GM12878 (cell line): ENCODE data around the gene SQOR. TPM values are rescaled to one million over a fixed set of nuclear protein-coding genes. Genes with fewer than 3 reads are reported as not detected.

ENCODE experiments used
- ATAC-seq: fragments of 200-7000 bp; cut with Tn5 transposase; 3 replicates; pipeline ENCODE4 v1.9.1; 2020; ENCODE audit warnings: mild to moderate bottlenecking, moderate library complexity
- BruUV-seq: library from RNA; stranded (reverse); fragments of 400-500 nt; replicated peaks from 2 replicates; lab custom pipeline; 2021; lab: Mats Ljungman, UMichigan
- CTCF ChIA-PET: fragments of 300-600 bp; sonication (Branson Sonifier 250); formaldehyde crosslinking; extraction: SDS; loops from one replicate; lab custom pipeline; 2021; ENCODE audit warnings: inconsistent platforms; lab: Yijun Ruan, JAX
- POLR2A ChIA-PET: fragments of 350-600 bp; formaldehyde crosslinking; extraction: SDS; loops from one replicate; lab custom pipeline; 2021; ENCODE audit warnings: inconsistent platforms; lab: Charles Lee
- RAD21 ChIA-PET: fragments of 300-600 bp; sonication (Branson Sonifier 250); formaldehyde crosslinking; loops from one replicate; lab custom pipeline; 2023; ENCODE audit warnings: antibody characterized with exemption; ENCODE audit not compliant: unreplicated experiment; lab: Charles Lee
- SMC1A ChIA-PET: fragments of 300-600 bp; sonication (Branson Sonifier 250); formaldehyde crosslinking; loops from one replicate; lab custom pipeline; 2023; ENCODE audit not compliant: unreplicated experiment, uncharacterized antibody; lab: Charles Lee
- DNase-seq: peaks from one replicate; pipeline ENCODE4 v3.0.0-alpha.2; 2011; ENCODE audit warnings: low read depth, low spot score
- FAIRE-seq: peaks from 3 replicates; lab custom pipeline; 2011; peaks lifted over from hg19 to GRCh38; lab: Jason Lieb, UNC
- H2AFZ ChIP-seq: 2 replicates; pipeline ENCODE4 v1.6.0; 2011; ENCODE audit warnings: low read depth, low read length, control low read depth; ENCODE audit not compliant: control insufficient read depth
- H3K27ac ChIP-seq: 2 replicates; pipeline ENCODE4 v1.5.1; 2011; ENCODE audit warnings: control low read depth; ENCODE audit not compliant: control insufficient read depth, insufficient read depth
- H3K27me3 ChIP-seq, 2 experiments: replicated peaks in 1 of 2; 2 replicates each; pipeline versions ENCODE4 v1.6.0 to v1.6.1; 2011; ENCODE audit warnings: low read length in 1 of 2; ENCODE audit not compliant: control insufficient read depth in 2 of 2, insufficient read depth in 2 of 2
- H3K36me3 ChIP-seq, 2 experiments: 2 replicates each; pipeline ENCODE4 v1.5.1; 2011; ENCODE audit warnings: low read length in 1 of 2; ENCODE audit not compliant: control insufficient read depth in 2 of 2, insufficient read depth in 2 of 2
- H3K4me1 ChIP-seq: 2 replicates; pipeline ENCODE4 v1.6.1; 2011; ENCODE audit warnings: mild to moderate bottlenecking, low read length, moderate library complexity, mixed read lengths; ENCODE audit not compliant: control insufficient read depth, insufficient read depth
- H3K4me2 ChIP-seq: 2 replicates; pipeline ENCODE4 v1.6.0; 2011; ENCODE audit warnings: control low read depth; ENCODE audit not compliant: control insufficient read depth, insufficient read depth
- H3K4me3 ChIP-seq: fragments of 200-600 bp; sonication (generic); 2 replicates; pipeline ENCODE4 v1.5.1; 2016
- H3K79me2 ChIP-seq: 2 replicates; pipeline ENCODE4 v1.6.0; 2011; ENCODE audit warnings: low read length; ENCODE audit not compliant: control insufficient read depth, insufficient read depth
- H3K9ac ChIP-seq: 2 replicates; pipeline ENCODE4 v1.8.0; 2011; ENCODE audit warnings: low read length, control low read depth, mixed read lengths; ENCODE audit not compliant: control insufficient read depth, insufficient read depth
- H3K9me3 ChIP-seq: replicated peaks from 3 replicates; pipeline ENCODE4 v1.5.1; 2011; ENCODE audit warnings: mild to moderate bottlenecking, low read length; ENCODE audit not compliant: control insufficient read depth, insufficient read depth
- H4K20me1 ChIP-seq: 2 replicates; pipeline ENCODE4 v1.6.0; 2011; ENCODE audit not compliant: control insufficient read depth, insufficient read depth
- BHLHE40 ChIP-seq, 2 experiments: fragments of 450-650 bp in 1 of 2; IDR thresholded peaks; 2 replicates each; pipeline ENCODE4 v1.6.1; 2011 to 2017; ENCODE audit warnings: low read depth in 2 of 2, borderline replicate concordance in 1 of 2, improper control_type of control experiment in 1 of 2, low read length in 1 of 2, mild to moderate bottlenecking in 1 of 2
- EGR1 ChIP-seq, 2 experiments: IDR thresholded peaks; 1 replicate in 1 of 2; 2 replicates in 1 of 2; pipeline ENCODE4 v1.6.1; 2011 to 2012; ENCODE audit warnings: low read depth in 2 of 2, low read length in 2 of 2, borderline replicate concordance in 1 of 2, mild to moderate bottlenecking in 1 of 2, moderate library complexity in 1 of 2
- FOXK2 ChIP-seq: fragments of 450-650 bp; IDR thresholded peaks from 2 replicates; pipeline ENCODE4 v1.6.1; 2017; ENCODE audit warnings: mild to moderate bottlenecking, moderate library complexity
- GATAD2B ChIP-seq: fragments of 450-650 bp; conservative IDR thresholded peaks from 2 replicates; pipeline ENCODE4 v1.6.1; 2017; ENCODE audit warnings: low read depth, mild to moderate bottlenecking, moderate library complexity
- MTA2 ChIP-seq: fragments of 450-650 bp; IDR thresholded peaks from 2 replicates; pipeline ENCODE4 v1.6.1; 2016; ENCODE audit warnings: low read depth, mild to moderate bottlenecking, moderate library complexity
- RAD21 ChIP-seq: IDR thresholded peaks from 2 replicates; pipeline ENCODE4 v1.6.1; 2011; ENCODE audit warnings: mild to moderate bottlenecking, low read depth, low read length, moderate library complexity; ENCODE audit not compliant: insufficient read depth
- RBBP5 ChIP-seq: fragments of 200-600 bp; sonication (generic); conservative IDR thresholded peaks from 2 replicates; pipeline ENCODE4 v1.6.1; 2016
- TAF1 ChIP-seq: IDR thresholded peaks from 2 replicates; pipeline ENCODE4 v1.6.1; 2011; ENCODE audit warnings: mild to moderate bottlenecking, low read depth, low read length, borderline replicate concordance
- ZNF24 ChIP-seq: fragments of 450-650 bp; IDR thresholded peaks from 2 replicates; pipeline ENCODE4 v1.6.1; 2017; ENCODE audit warnings: antibody characterized with exemption, mild to moderate bottlenecking
- WGBS: methylation state at CpG from one replicate; pipeline ENCODE4 v1.1.6; 2016; ENCODE audit warnings: low lambda C conversion rate; ENCODE audit not compliant: insufficient replicate concordance, insufficient coverage; ENCODE audit errors: missing lambda C conversion rate; 5-methylcytosine and 5-hydroxymethylcytosine counted together
- in situ Hi-C: fragments of 300-500 bp; cut with MboI; formaldehyde crosslinking; loops from 9 replicates; pipeline ENCODE4 v1.14.3; 2018; ENCODE audit warnings: mixed read lengths
- intact Hi-C: fragments of 100-400 bp; cut with micrococcal nuclease; formaldehyde crosslinking; loops from one replicate; pipeline ENCODE4 v1.14.2; 2022; ENCODE audit not compliant: unreplicated experiment
- polyA plus RNA-seq, 11 experiments: library from polyadenylated mRNA; depleted of rRNA in 4 of 11; unstranded in 6 of 11; stranded (reverse) in 5 of 11; fragments of >200 nt; fragmentation: Nextera tagmentation in 4 of 11; fragmentation: Illumina TruSeq in 1 of 11; extraction: Ambion mirVana in 4 of 11; extraction: Trizol in 1 of 11; gene quantifications; 1 replicate in 1 of 11; 2 replicates in 10 of 11; pipeline versions ENCODE4 v1.2.1 to v1.2.3, GENCODE V29; 2011 to 2016; ENCODE audit warnings: inconsistent platforms in 2 of 11, missing spikeins in 2 of 11, low read depth in 1 of 11
- total RNA-seq, 4 experiments: library from RNA; depleted of rRNA in 3 of 4; stranded (reverse); fragments of >200 nt in 3 of 4; fragmentation: Illumina TruSeq in 1 of 4; extraction: Trizol in 1 of 4; gene quantifications; 2 replicates each; pipeline versions ENCODE4 v1.2.1 to v1.2.3, GENCODE V29; 2013 to 2021
- TF ChIP-seq, protein P1 (sequence below): fragments of 450-650 bp; IDR thresholded peaks from 2 replicates; pipeline ENCODE4 v1.6.1; 2016; ENCODE audit warnings: mild to moderate bottlenecking, moderate library complexity, borderline replicate concordance

The SQOR gene
- total and polyA plus RNA-seq, 10 of the 15 experiments (the other 5 are each of a cell fraction or from before 2014, with no cell fraction given), result 14.5 to 74.7 (median 44.2) TPM

DNA sequence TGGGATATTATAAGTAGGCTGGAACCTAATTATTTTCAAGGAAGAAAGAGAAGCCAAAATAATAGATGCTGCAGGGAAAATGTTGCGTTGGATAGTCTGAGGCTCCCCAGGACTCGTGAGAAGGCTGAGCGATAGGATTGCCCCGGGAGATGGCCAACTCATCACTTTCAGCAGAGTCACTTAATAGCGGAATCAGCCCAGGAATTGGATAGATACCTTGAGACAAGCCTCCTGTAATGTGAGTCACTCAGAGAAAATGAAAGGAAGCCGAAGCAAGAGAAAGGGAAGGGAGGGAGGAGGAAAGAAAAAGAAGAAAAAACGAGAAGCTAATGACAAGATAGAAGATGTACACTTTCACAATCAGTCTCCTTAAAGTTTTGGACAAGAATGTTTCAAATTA is 94.3 kb downstream of the SQOR start:
- peaks cover 0 to 2% of the 10 kb centered on the region in 2 experiments; a peak in 1 of 4 replicates for H3K27me3 ChIP-seq
- H3K4me2 ChIP-seq, result no peak overlapping the region
- H3K79me2 ChIP-seq, result no peaks in the 10 kb centered on the region
- ChIA-PET SMC1A (no interaction called here), POLR2A (no interaction called here), RAD21 (no interaction called here), CTCF (no interaction called here)
- TF ChIP-seq BHLHE40 (IDR thresholded peaks at IDR 0.05; ENCODE audit: borderline replicate concordance in 1 of 2, low read depth in 2 of 2, low read length in 1 of 2) (no peak), MTA2 (no peak), GATAD2B (no peak), TAF1 (no peak), RBBP5 (no peak), RAD21 (no peak), ZNF24 (no peak), FOXK2 (no peak), EGR1 (IDR thresholded peaks at IDR 0.05; ENCODE audit: borderline replicate concordance in 1 of 2, low read depth in 2 of 2, low read length in 2 of 2) (no peak)
- TF ChIP-seq, protein P1, sequence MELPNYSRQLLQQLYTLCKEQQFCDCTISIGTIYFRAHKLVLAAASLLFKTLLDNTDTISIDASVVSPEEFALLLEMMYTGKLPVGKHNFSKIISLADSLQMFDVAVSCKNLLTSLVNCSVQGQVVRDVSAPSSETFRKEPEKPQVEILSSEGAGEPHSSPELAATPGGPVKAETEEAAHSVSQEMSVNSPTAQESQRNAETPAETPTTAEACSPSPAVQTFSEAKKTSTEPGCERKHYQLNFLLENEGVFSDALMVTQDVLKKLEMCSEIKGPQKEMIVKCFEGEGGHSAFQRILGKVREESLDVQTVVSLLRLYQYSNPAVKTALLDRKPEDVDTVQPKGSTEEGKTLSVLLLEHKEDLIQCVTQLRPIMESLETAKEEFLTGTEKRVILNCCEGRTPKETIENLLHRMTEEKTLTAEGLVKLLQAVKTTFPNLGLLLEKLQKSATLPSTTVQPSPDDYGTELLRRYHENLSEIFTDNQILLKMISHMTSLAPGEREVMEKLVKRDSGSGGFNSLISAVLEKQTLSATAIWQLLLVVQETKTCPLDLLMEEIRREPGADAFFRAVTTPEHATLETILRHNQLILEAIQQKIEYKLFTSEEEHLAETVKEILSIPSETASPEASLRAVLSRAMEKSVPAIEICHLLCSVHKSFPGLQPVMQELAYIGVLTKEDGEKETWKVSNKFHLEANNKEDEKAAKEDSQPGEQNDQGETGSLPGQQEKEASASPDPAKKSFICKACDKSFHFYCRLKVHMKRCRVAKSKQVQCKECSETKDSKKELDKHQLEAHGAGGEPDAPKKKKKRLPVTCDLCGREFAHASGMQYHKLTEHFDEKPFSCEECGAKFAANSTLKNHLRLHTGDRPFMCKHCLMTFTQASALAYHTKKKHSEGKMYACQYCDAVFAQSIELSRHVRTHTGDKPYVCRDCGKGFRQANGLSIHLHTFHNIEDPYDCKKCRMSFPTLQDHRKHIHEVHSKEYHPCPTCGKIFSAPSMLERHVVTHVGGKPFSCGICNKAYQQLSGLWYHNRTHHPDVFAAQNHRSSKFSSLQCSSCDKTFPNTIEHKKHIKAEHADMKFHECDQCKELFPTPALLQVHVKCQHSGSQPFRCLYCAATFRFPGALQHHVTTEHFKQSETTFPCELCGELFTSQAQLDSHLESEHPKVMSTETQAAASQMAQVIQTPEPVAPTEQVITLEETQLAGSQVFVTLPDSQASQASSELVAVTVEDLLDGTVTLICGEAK, result no peak
- intact Hi-C loops, result no loop called here
- no peaks in the 10 kb centered on the region for H3K9me3 ChIP-seq
- no peaks in the 10 kb centered on the region for H3K4me1 ChIP-seq
- no peak overlapping the region for H3K4me3 ChIP-seq
- no peak overlapping the region for H3K9ac ChIP-seq
- FAIRE-seq, result no peak
- BruUV-seq, result no TSS peak
- in situ Hi-C loops, result no loop called here
- DNase-seq, result no peak
- no peaks in the 10 kb centered on the region for H3K36me3 ChIP-seq
- no peak overlapping the region for H2AFZ ChIP-seq
- no peak overlapping the region for H3K27ac ChIP-seq
- 41% methylated on average over 7 of the region's 7 CpGs for WGBS
- no peaks in the 10 kb centered on the region for H4K20me1 ChIP-seq
- ATAC-seq, result no peak
